NT2/D1 (cell line): ENCODE results near the gene ALG1.
"Not testable (repeated sequence)": the region's sequence is repeated elsewhere in the genome, so short reads cannot be mapped to it uniquely, and the experiment has no call there.

Experiments used
- SUZ12 ChIP-seq: IDR thresholded peaks from 2 replicates; pipeline ENCODE4 v1.6.1; 2011; ENCODE audit not compliant: insufficient read length, insufficient read depth; ENCODE audit errors: extremely low read depth
- ZNF274 ChIP-seq: IDR thresholded peaks from 2 replicates; pipeline ENCODE4 v1.6.1; 2011; ENCODE audit warnings: mild to moderate bottlenecking, low read depth, low read length

GRCh38 chr16:5098221-5099159 is 26.8 kb downstream of the ALG1 start:
- not testable (repeated sequence) for TF ChIP-seq ZNF274, SUZ12
